Measurements from ENCODE around the gene PCMT1. TPM values are rescaled to one million over a fixed set of nuclear protein-coding genes. Genes with fewer than 3 reads are reported as not detected.

PCMT1 gene
- total and polyA plus RNA-seq, 10 of the 15 experiments (the other 5 are each of a cell fraction or from before 2014, with no cell fraction given): 48.5 to 126 (median 81.2) TPM

- H3K4me3 ChIP-seq: no peak overlapping the region
- POLR2A ChIA-PET: no interaction called here
- RAD21 ChIA-PET (ENCODE audit: unreplicated experiment): interaction anchor here (1.2 kb wide), 1 partner anchor 13 kb away, joined by 3 read pairs; no protein-coding TSS in a partner anchor
- CTCF ChIA-PET: interaction anchor here (2.8 kb wide), 1 partner anchor 10 kb away, joined by 18 read pairs; no protein-coding TSS in a partner anchor
- no peaks in the 10 kb centered on the region for H3K36me3 ChIP-seq (ENCODE audit: control insufficient read depth in 2 of 2, insufficient read depth in 2 of 2, low read length in 1 of 2)
- no TSS peak for BruUV-seq (replicated peaks)
- ATAC-seq (no peak), FAIRE-seq (no peak), DNase-seq (ENCODE audit: low read depth, low spot score) (no peak)
- 70% methylated on average over 2 of the region's 3 CpGs for WGBS (ENCODE audit: insufficient coverage, insufficient replicate concordance, low lambda C conversion rate, missing lambda C conversion rate)
- H3K27ac ChIP-seq (ENCODE audit: control insufficient read depth, insufficient read depth): no peak overlapping the region
- peaks cover 0 to 1% of the 10 kb centered on the region in 2 experiments; a peak in 3 of 4 replicates for H3K27me3 ChIP-seq (replicated peaks in 1 of 2; ENCODE audit: control insufficient read depth in 2 of 2, insufficient read depth in 2 of 2, low read length in 1 of 2)
- SMC1A ChIA-PET (ENCODE audit: uncharacterized antibody, unreplicated experiment): interaction anchor here (1.1 kb wide), 1 partner anchor 12 kb away, joined by 3 read pairs; no protein-coding TSS in a partner anchor
- H3K4me2 ChIP-seq (ENCODE audit: control insufficient read depth, insufficient read depth): no peak overlapping the region
- H3K4me1 ChIP-seq (ENCODE audit: control insufficient read depth, insufficient read depth, low read length): no peaks in the 10 kb centered on the region
- TF ChIP-seq BCL3 (IDR thresholded peaks at IDR 0.05; ENCODE audit: borderline replicate concordance, insufficient read depth, low read depth, low read length, poor library complexity, severe bottlenecking): no peak
- no peak for TF ChIP-seq SP1 (IDR thresholded peaks at IDR 0.05; ENCODE audit: low read depth, low read length)
- TF ChIP-seq ZNF207 (IDR thresholded peaks at IDR 0.05; ENCODE audit: borderline replicate concordance): no peak
- TF ChIP-seq BRCA1 (IDR thresholded peaks at IDR 0.05; ENCODE audit: low read depth, low read length): no peak
- no peak for TF ChIP-seq POU2F2 (IDR thresholded peaks at IDR 0.05; ENCODE audit: borderline replicate concordance, low read depth, low read length)
- no peak overlapping the region for H3K9ac ChIP-seq (ENCODE audit: control insufficient read depth, insufficient read depth, low read length)
- H2AFZ ChIP-seq (ENCODE audit: control insufficient read depth, low read depth, low read length): no peak overlapping the region
- no peaks in the 10 kb centered on the region for H3K9me3 ChIP-seq (replicated peaks; ENCODE audit: control insufficient read depth, insufficient read depth, low read length)
- H4K20me1 ChIP-seq (ENCODE audit: control insufficient read depth, insufficient read depth): no peaks in the 10 kb centered on the region
- in situ Hi-C loops (cut with MboI): loop anchor here (10.0 kb wide), 1 partner anchor 169 kb away; no protein-coding TSS in a partner anchor
- intact Hi-C loops (cut with micrococcal nuclease; ENCODE audit: unreplicated experiment): no loop called here
- H3K79me2 ChIP-seq (ENCODE audit: control insufficient read depth, insufficient read depth, low read length): no peaks in the 10 kb centered on the region
These were observed 96.0 kb downstream of the PCMT1 start for GRCh38 chr6:149845549-149845948.
